B cell (primary cell): ENCODE data around the gene IGF1R. TPM values are rescaled to one million over a fixed set of nuclear protein-coding genes. Genes with fewer than 3 reads are reported as not detected.

Experiments used
- ATAC-seq: fragments of 200-7000 bp; cut with Tn5 transposase; one replicate; pipeline ENCODE4 v1.10.0; 2021; ENCODE audit warnings: low read depth, mild to moderate bottlenecking, moderate number of reproducible peaks, moderate library complexity
- CTCF ChIA-PET: fragments of 350-600 bp; sonication (Branson Sonifier 250); formaldehyde crosslinking; loops from one replicate; lab custom pipeline; 2021; ENCODE audit warnings: antibody characterized with exemption, inconsistent platforms; lab: Charles Lee
- POLR2A ChIA-PET: fragments of 350-600 bp; sonication (Branson Sonifier 250); formaldehyde crosslinking; loops from one replicate; lab custom pipeline; 2021; ENCODE audit warnings: antibody characterized with exemption; lab: Charles Lee
- DNase-seq: peaks from one replicate; pipeline ENCODE4 v3.0.0; 2013
- H2AFZ ChIP-seq: 2 replicates; pipeline ENCODE4 v1.6.1; 2012; ENCODE audit warnings: mild to moderate bottlenecking, low read depth, low read length; ENCODE audit not compliant: insufficient read depth, poor library complexity, severe bottlenecking
- H3K27ac ChIP-seq, 2 donors: 1 replicate in 1 of 2; 2 replicates in 1 of 2; pipeline ENCODE4 v1.5.1; 2012 to 2013; ENCODE audit warnings: low read length in 2 of 2, mild to moderate bottlenecking in 2 of 2, moderate library complexity in 1 of 2
- H3K27me3 ChIP-seq, 4 experiments: fragments of 200-600 bp in 1 of 4; sonication (generic) in 1 of 4; replicated peaks in 1 of 4; 1 replicate in 2 of 4; 2 replicates in 2 of 4; pipeline versions ENCODE4 v1.6.1 to v1.7.0; 2013 to 2016; ENCODE audit warnings: low read length in 3 of 4, mild to moderate bottlenecking in 2 of 4, mixed read lengths in 1 of 4, moderate library complexity in 1 of 4; ENCODE audit not compliant: insufficient read depth in 4 of 4, control insufficient read depth in 3 of 4; ENCODE audit errors: control extremely low read depth in 1 of 4
- H3K36me3 ChIP-seq, 2 experiments: replicated peaks in 1 of 2; 1 replicate in 1 of 2; 2 replicates in 1 of 2; pipeline versions ENCODE4 v1.6.1 to v1.7.1; 2013; ENCODE audit warnings: low read length in 1 of 2; ENCODE audit not compliant: insufficient read depth in 2 of 2, control insufficient read depth in 1 of 2; ENCODE audit errors: control extremely low read depth in 1 of 2, extremely low read depth in 1 of 2
- H3K4me1 ChIP-seq, 2 donors: fragments of 200-600 bp in 1 of 2; sonication (generic) in 1 of 2; 1 replicate in 1 of 2; 2 replicates in 1 of 2; pipeline versions ENCODE4 v1.5.1 to v1.6.1; 2013 to 2017; ENCODE audit warnings: low read length in 2 of 2; ENCODE audit not compliant: control insufficient read depth in 2 of 2, insufficient read depth in 2 of 2
- H3K4me2 ChIP-seq: replicated peaks from 2 replicates; pipeline ENCODE3; 2012; ENCODE audit warnings: mild to moderate bottlenecking, low read depth, low read length; ENCODE audit not compliant: poor library complexity, severe bottlenecking
- H3K4me3 ChIP-seq, 5 experiments: fragments of 200-600 bp in 1 of 5; sonication (generic) in 1 of 5; 1 replicate in 3 of 5; 2 replicates in 2 of 5; pipeline versions ENCODE4 v1.5.1 to v1.7.0; 2011 to 2016; ENCODE audit warnings: low read length in 4 of 5, mild to moderate bottlenecking in 4 of 5, low read depth in 2 of 5, control low read depth in 1 of 5, moderate library complexity in 1 of 5; ENCODE audit not compliant: insufficient read depth in 1 of 5; ENCODE audit errors: control extremely low read depth in 1 of 5, extremely low read depth in 1 of 5
- H3K79me2 ChIP-seq: fragments of 200-600 bp; sonication (generic); one replicate; pipeline ENCODE4 v1.6.0; 2016; ENCODE audit warnings: low read length; ENCODE audit not compliant: control insufficient read depth, insufficient read depth
- H3K9ac ChIP-seq: fragments of 200-600 bp; sonication (generic); 2 replicates; pipeline ENCODE4 v1.6.1; 2017; ENCODE audit warnings: mild to moderate bottlenecking, low read length, moderate library complexity
- H3K9me3 ChIP-seq, 3 donors: one replicate each; pipeline versions ENCODE4 v1.6.1 to v1.7.1; 2013; ENCODE audit warnings: low read length in 2 of 3; ENCODE audit not compliant: control insufficient read depth in 2 of 3, insufficient read depth in 1 of 3; ENCODE audit errors: control extremely low read depth in 1 of 3
- H4K20me1 ChIP-seq: 2 replicates; pipeline ENCODE4 v1.6.0; 2012; ENCODE audit warnings: mild to moderate bottlenecking, low read length; ENCODE audit not compliant: insufficient read depth, control insufficient read depth, poor library complexity, severe bottlenecking
- H3K27ac Mint-ChIP-seq: one replicate; pipeline ENCODE4 v1.8.0; 2021; ENCODE audit warnings: mixed read lengths
- H3K27me3 Mint-ChIP-seq: one replicate; pipeline ENCODE4 v1.8.0; 2021; ENCODE audit warnings: mixed read lengths
- H3K4me1 Mint-ChIP-seq: one replicate; pipeline ENCODE4 v1.8.0; 2021; ENCODE audit warnings: mixed read lengths
- H3K4me3 Mint-ChIP-seq: one replicate; pipeline ENCODE4 v1.8.0; 2021; ENCODE audit warnings: mixed read lengths
- H3K9me3 Mint-ChIP-seq: one replicate; pipeline ENCODE4 v1.8.0; 2022; ENCODE audit warnings: mixed read lengths; ENCODE audit not compliant: insufficient read depth
- CTCF ChIP-seq: fragments of 200-600 bp; IDR thresholded peaks from one replicate; pipeline ENCODE4 v1.8.0; 2022; ENCODE audit warnings: antibody characterized with exemption, mild to moderate bottlenecking
- EZH2 ChIP-seq: IDR thresholded peaks from 2 replicates; pipeline ENCODE4 v1.6.1; 2012; ENCODE audit warnings: borderline replicate concordance, low read depth, mild to moderate bottlenecking, moderate library complexity, low read length; ENCODE audit not compliant: insufficient read depth, poor library complexity, severe bottlenecking
- WGBS: methylation state at CpG from one replicate; pipeline ENCODE4 v1.1.5; 2013; ENCODE audit warnings: missing lambda C conversion rate; ENCODE audit not compliant: insufficient coverage; 5-methylcytosine and 5-hydroxymethylcytosine counted together
- intact Hi-C: fragments of 100-400 bp; cut with micrococcal nuclease; formaldehyde crosslinking; loops from one replicate; pipeline ENCODE4 v1.10.0; 2022
- polyA plus RNA-seq: library from polyadenylated mRNA; depleted of rRNA; stranded (reverse); fragments of >200 nt; gene quantifications from 2 replicates; pipeline ENCODE4 v1.2.3, GENCODE V29; 2012
- total RNA-seq, 2 donors: library from RNA; stranded (reverse); fragments of 120-200 nt in 1 of 2; gene quantifications; 1 replicate in 1 of 2; 2 replicates in 1 of 2; pipeline versions ENCODE4 v1.2.3 to v1.2.4, GENCODE V29; 2013 to 2022

Gene IGF1R
- total and polyA plus RNA-seq, 2 donors (not counting 1 experiment from before 2014, with no cell fraction given) = 5.4 to 23.1 TPM

- Histone ChIP-seq H3K4me3 (no peak overlapping the region), H4K20me1 (no peaks in the 10 kb centered on the region), H3K79me2 (no peaks in the 10 kb centered on the region), H3K27ac (no peak overlapping the region), H3K4me1 (no peaks in the 10 kb centered on the region), H3K9me3 (no peaks in the 10 kb centered on the region), H2AFZ (no peak overlapping the region), H3K27me3 (peaks cover 0 to 13% (median 1%) of the 10 kb centered on the region in 4 experiments), H3K36me3 (no peaks in the 10 kb centered on the region), H3K4me2 (no peak overlapping the region), H3K9ac (no peak overlapping the region)
- Mint-ChIP-seq H3K27ac (no peak overlapping the region), H3K4me1 (no peaks in the 10 kb centered on the region), H3K4me3 (no peak overlapping the region), H3K9me3 (no peaks in the 10 kb centered on the region), H3K27me3 (peaks cover 16% of the 10 kb centered on the region)
- ChIA-PET CTCF (no interaction called here), POLR2A (no interaction called here)
- intact Hi-C loops = no loop called here
- ATAC-seq (no peak), DNase-seq (no peak)
- TF ChIP-seq CTCF (no peak), EZH2 (no peak)
- 99% methylated on average over 14 of the region's 22 CpGs for WGBS
Measured at GRCh38 chr15:98625614-98626013, 22.7 kb upstream of the IGF1R start.

- Histone ChIP-seq H3K4me2 (no peak overlapping the region), H3K27me3 (peaks cover 0 to 8% (median 1%) of the 10 kb centered on the region in 4 experiments), H2AFZ (no peak overlapping the region), H3K27ac (no peak overlapping the region), H3K79me2 (no peaks in the 10 kb centered on the region), H3K36me3 (no peaks in the 10 kb centered on the region), H3K9ac (no peak overlapping the region), H4K20me1 (no peaks in the 10 kb centered on the region), H3K4me1 (no peaks in the 10 kb centered on the region), H3K4me3 (no peak overlapping the region), H3K9me3 (no peaks in the 10 kb centered on the region)
- CTCF ChIA-PET = no interaction called here
- Mint-ChIP-seq H3K9me3 (no peaks in the 10 kb centered on the region), H3K4me3 (no peak overlapping the region), H3K27ac (no peak overlapping the region), H3K27me3 (peaks cover 13% of the 10 kb centered on the region), H3K4me1 (no peaks in the 10 kb centered on the region)
- WGBS = 97% methylated on average over 3 of the region's 4 CpGs
- POLR2A ChIA-PET = no interaction called here
- DNase-seq = no peak
- ATAC-seq = no peak
- TF ChIP-seq EZH2 = no peak
- no peak for TF ChIP-seq CTCF
- intact Hi-C loops = no loop called here
Measured at GRCh38 chr15:98626153-98626552, 22.2 kb upstream of the IGF1R start.
